Measurements from ENCODE around the gene TMEM132D. TPM values are rescaled to one million over a fixed set of nuclear protein-coding genes. Genes with fewer than 3 reads are reported as not detected.

TMEM132D gene
- total RNA-seq, 1 experiment from 2014 or later, result not detected

- H3K27me3 ChIP-seq (ENCODE audit: control insufficient read depth, insufficient read depth, low read length), result no peaks in the 10 kb centered on the region
- ChIA-PET POLR2A (no interaction called here), CTCF (no interaction called here)
- intact Hi-C loops (cut with micrococcal nuclease; ENCODE audit: unreplicated experiment) (no loop called here), in situ Hi-C loops (cut with HindIII; ENCODE audit: low pct_unique_long_range_greater_than_20kb, low sequenced_read_pairs) (no loop called here)
- DNase-seq (ENCODE audit: low read depth, low spot score) (no peak), ATAC-seq (no peak)
- TF ChIP-seq SIN3A (IDR thresholded peaks at IDR 0.05; ENCODE audit: borderline replicate concordance, insufficient read depth, low read depth, low read length) (no peak), POLR2AphosphoS5 (IDR thresholded peaks at IDR 0.05; ENCODE audit: low read depth, low read length) (no peak), TCF7L2 (IDR thresholded peaks at IDR 0.05; ENCODE audit: low read depth, low read length) (no peak), REST (IDR thresholded peaks at IDR 0.05; ENCODE audit: insufficient read depth in 1 of 2, low read depth in 2 of 2, low read length in 1 of 2) (no peak)
- no peak overlapping the region for H3K27ac ChIP-seq (ENCODE audit: low read length)
- no peak overlapping the region for H3K4me3 ChIP-seq (ENCODE audit: low read depth in 2 of 2, low read length in 2 of 2)
- no peaks in the 10 kb centered on the region for H3K4me1 ChIP-seq (ENCODE audit: control insufficient read depth, insufficient read depth, low read length)
- no peaks in the 10 kb centered on the region for H3K36me3 ChIP-seq (ENCODE audit: control insufficient read depth, insufficient read depth, low read length)
- BruUV-seq (replicated peaks), result no TSS peak
- no peaks in the 10 kb centered on the region for H3K9me3 ChIP-seq (ENCODE audit: control insufficient read depth, insufficient read depth, low read depth, low read length)
Observed at GRCh38 chr12:129328235-129328634, 575.6 kb downstream of the TMEM132D start.

GRCh38 chr12:129325566-129325965 is 578.3 kb downstream of the TMEM132D start:
- Histone ChIP-seq H3K27ac (ENCODE audit: low read length) (no peak overlapping the region), H3K27me3 (ENCODE audit: control insufficient read depth, insufficient read depth, low read length) (no peaks in the 10 kb centered on the region; the same call in 1 of the 2 replicates), H3K9me3 (ENCODE audit: control insufficient read depth, insufficient read depth, low read depth, low read length) (no peaks in the 10 kb centered on the region), H3K4me3 (ENCODE audit: low read depth in 2 of 2, low read length in 2 of 2) (no peak overlapping the region), H3K36me3 (ENCODE audit: control insufficient read depth, insufficient read depth, low read length) (no peaks in the 10 kb centered on the region), H3K4me1 (ENCODE audit: control insufficient read depth, insufficient read depth, low read length) (no peaks in the 10 kb centered on the region)
- no peak for ATAC-seq
- in situ Hi-C loops (cut with HindIII; ENCODE audit: low pct_unique_long_range_greater_than_20kb, low sequenced_read_pairs), result no loop called here
- BruUV-seq (replicated peaks), result no TSS peak
- TF ChIP-seq REST (IDR thresholded peaks at IDR 0.05; ENCODE audit: insufficient read depth in 1 of 2, low read depth in 2 of 2, low read length in 1 of 2) (no peak), TCF7L2 (IDR thresholded peaks at IDR 0.05; ENCODE audit: low read depth, low read length) (no peak), SIN3A (IDR thresholded peaks at IDR 0.05; ENCODE audit: borderline replicate concordance, insufficient read depth, low read depth, low read length) (no peak)
- POLR2A ChIA-PET, result no interaction called here
- intact Hi-C loops (cut with micrococcal nuclease; ENCODE audit: unreplicated experiment), result no loop called here
- CTCF ChIA-PET, result no interaction called here
- DNase-seq (ENCODE audit: low read depth, low spot score), result no peak

DNA sequence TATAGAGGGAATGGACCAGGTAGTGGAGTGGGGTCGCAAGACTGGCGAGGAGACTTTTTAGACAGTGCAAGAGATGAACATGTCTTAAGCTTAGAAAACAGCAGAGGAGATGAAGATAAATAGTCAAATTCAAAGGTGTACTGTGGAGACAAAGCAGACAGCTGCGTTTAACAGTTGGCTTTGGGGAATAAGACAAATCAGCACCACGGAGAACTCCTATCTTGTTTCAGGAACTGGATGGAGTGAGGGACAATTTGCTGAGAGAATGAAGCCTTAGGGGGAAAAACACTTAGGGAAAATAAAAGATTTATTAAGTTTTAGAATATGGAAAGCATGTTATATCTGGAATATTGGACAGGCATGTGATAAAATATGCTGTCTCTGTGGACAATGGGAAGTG is 591.8 kb downstream of the TMEM132D start:
- BruUV-seq (replicated peaks), result no TSS peak
- no peaks in the 10 kb centered on the region for H3K27me3 ChIP-seq (ENCODE audit: control insufficient read depth, insufficient read depth, low read length)
- no peak overlapping the region for H3K4me3 ChIP-seq (ENCODE audit: low read depth in 2 of 2, low read length in 2 of 2)
- TF ChIP-seq SIN3A (IDR thresholded peaks at IDR 0.05; ENCODE audit: borderline replicate concordance, insufficient read depth, low read depth, low read length), result no peak
- peak in 1 of 2 experiments; percentile 63; a peak in 2 of 4 replicates for TF ChIP-seq REST (IDR thresholded peaks at IDR 0.05; ENCODE audit: insufficient read depth in 1 of 2, low read depth in 2 of 2, low read length in 1 of 2)
- no peak for TF ChIP-seq TCF7L2 (IDR thresholded peaks at IDR 0.05; ENCODE audit: low read depth, low read length)
- ATAC-seq (no peak), DNase-seq (ENCODE audit: low read depth, low spot score) (no peak)
- H3K4me1 ChIP-seq (ENCODE audit: control insufficient read depth, insufficient read depth, low read length), result no peaks in the 10 kb centered on the region
- ChIA-PET CTCF (no interaction called here), POLR2A (no interaction called here)
- H3K27ac ChIP-seq (ENCODE audit: low read length), result no peak overlapping the region
- H3K36me3 ChIP-seq (ENCODE audit: control insufficient read depth, insufficient read depth, low read length), result no peaks in the 10 kb centered on the region
- H3K9me3 ChIP-seq (ENCODE audit: control insufficient read depth, insufficient read depth, low read depth, low read length), result no peaks in the 10 kb centered on the region
- intact Hi-C loops (cut with micrococcal nuclease; ENCODE audit: unreplicated experiment), result no loop called here
- in situ Hi-C loops (cut with HindIII; ENCODE audit: low pct_unique_long_range_greater_than_20kb, low sequenced_read_pairs), result no loop called here
